ENCODE data around the gene SNTG2.
"Not testable (repeated sequence)": the region's sequence is repeated elsewhere in the genome, so short reads cannot be mapped to it uniquely, and the experiment has no call there.

SNTG2 gene

DNA sequence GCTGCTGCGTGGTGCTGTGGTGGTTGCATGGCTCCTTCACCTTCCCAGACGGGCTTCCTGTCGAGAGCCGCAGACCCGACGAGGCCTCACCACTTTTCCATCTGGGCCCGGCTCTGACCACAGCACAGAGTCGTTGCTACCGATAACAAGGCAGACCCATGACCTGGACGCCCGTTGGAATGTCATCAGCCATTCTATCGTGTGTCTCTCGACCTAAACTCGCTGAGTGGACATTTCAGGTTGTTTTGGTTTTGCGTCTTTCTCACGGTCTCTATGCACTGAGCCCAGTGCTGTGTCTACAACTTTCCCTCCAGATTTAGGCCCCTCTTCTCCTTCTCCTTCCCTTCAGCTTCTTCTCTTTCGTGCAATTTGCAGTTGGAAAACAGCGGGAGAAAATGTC is 257.9 kb downstream of the SNTG2 start:
- no peak for DNase-seq

DNA sequence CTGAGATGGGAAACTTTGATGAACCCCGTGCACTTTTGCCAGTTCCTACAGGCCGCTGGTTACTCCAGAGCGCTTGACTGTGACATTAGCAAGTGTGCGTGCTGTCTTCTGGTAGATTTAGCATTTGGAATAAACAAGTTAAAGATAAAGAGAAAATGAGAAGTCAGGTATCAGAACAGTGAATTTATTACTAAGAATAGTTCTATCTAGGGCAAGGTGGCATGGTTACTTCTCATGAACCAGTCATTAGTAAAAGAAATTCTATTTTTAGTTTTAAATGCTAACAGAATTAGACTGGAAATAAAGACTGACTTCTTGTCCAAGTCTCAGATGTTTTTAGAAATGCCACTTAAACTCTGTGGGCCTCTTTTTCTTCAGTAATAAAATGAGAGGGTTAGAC is 258.6 kb downstream of the SNTG2 start:
- no peak for DNase-seq

GRCh38 chr2:1209761-1210160 is 259.1 kb downstream of the SNTG2 start:
- no peak for DNase-seq

DNA sequence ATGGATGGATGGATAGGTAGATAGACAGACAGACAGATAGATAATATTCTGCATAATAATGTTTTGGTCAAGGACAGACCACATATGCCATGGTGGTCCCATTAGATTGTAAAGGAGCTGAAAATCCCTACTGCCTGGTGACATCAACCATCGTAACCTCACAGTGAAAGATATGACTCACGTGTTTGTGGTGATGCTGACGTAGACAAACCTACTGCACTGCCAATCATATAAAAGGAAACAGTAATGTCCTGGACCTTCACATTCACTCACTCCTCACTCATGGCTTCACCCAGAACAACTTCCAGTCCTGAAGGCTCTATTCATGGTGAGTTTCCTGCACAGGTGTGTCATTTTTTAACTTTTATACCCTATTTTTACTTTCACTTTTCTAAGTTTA is 259.7 kb downstream of the SNTG2 start:
- no peak for DNase-seq

DNA sequence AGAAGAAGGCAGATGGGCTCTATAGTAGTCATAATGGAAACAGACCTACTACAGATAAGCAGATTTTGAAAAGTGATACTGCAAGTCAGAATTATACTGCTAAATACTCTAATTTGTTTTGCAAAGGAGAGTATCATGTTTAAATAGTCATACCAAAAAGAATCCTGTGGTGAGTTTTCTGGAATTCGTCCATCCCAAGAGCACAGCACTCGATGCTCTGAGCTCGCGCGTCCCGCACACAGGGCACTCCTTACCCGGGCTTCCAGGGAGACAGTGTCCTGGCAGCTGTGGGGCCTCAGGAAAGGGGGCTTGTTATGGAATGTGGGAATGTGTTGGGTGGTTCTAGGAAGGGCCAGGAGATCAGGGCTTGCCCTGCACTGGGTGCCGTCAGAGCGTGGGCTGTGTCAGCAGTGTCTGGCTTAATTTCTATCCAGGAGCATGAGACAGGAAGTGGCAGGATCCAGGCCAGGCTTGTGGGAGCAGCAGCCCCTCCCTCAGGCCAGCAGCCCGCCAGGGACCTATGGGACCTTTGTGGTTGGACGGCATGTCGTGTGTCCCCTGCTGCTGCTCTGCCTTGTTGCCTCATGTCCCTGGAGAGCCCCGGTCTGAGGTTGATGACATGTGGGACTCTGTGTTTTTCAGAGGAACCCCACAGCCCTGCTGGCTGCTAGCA is 269.4 kb downstream of the SNTG2 start:
- no peak for DNase-seq

DNA sequence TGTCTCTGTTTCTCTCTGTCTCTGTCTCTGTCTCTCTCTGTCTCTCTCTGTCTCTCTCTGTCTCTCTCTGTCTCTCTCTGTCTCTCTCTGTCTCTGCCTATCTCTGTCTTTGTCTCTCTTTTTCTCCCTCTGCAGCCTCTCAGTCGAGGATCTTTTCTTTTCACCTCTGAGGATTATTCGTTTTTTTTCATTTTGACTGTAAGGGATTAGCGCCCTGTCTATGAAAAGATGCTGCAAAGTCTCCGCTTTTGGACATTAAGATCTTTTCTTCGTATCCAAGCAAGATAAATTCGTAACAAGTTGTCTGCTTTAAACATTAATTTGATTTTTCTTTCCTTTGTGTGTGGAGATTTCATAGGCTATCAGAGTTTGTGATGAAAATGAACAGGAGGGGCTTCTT is 271.4 kb downstream of the SNTG2 start:
- no peak for DNase-seq

DNA sequence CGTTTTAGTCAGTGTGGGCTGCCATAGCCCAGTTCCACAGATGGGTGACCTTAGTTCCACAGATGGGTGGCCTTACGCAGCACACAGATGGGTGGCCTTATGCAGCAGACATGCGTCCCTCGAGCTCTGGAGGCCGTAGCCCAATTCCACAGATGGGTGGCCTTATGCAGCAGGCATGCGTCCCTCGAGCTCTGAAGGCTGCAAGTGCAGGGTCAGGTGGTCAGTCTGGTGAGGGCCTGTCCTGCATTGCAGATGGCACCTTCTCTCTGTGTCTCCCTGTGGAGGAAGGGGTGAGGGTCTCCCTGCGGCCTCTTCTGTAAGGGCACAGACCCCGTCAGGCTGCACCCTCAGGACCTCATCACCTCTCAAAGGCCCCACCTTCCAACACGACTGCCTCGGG is 273.1 kb downstream of the SNTG2 start:
- no peak for DNase-seq

DNA sequence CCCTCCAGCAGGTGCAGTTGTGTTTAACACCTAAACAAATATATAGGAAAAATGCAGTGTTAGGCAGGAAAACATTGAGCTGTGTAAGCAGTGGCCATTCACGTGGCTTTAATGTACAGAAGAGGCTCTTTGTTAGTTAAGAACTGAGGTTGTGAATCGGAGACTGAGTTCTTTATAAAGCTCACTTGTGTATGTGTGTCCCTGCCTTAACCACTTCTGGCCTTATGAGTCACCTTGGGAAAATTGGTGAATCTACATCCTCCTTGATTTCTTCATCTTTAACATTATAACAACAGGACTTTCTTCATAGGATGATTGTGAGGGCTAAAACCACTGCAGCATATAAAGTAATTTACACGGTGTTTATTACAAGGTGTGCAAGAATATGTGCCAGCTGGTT is 274.3 kb downstream of the SNTG2 start:
- DNase-seq: no peak

- DNase-seq: peak; percentile 92
These were observed 276.1 kb downstream of the SNTG2 start for GRCh38 chr2:1226766-1227165.

DNA sequence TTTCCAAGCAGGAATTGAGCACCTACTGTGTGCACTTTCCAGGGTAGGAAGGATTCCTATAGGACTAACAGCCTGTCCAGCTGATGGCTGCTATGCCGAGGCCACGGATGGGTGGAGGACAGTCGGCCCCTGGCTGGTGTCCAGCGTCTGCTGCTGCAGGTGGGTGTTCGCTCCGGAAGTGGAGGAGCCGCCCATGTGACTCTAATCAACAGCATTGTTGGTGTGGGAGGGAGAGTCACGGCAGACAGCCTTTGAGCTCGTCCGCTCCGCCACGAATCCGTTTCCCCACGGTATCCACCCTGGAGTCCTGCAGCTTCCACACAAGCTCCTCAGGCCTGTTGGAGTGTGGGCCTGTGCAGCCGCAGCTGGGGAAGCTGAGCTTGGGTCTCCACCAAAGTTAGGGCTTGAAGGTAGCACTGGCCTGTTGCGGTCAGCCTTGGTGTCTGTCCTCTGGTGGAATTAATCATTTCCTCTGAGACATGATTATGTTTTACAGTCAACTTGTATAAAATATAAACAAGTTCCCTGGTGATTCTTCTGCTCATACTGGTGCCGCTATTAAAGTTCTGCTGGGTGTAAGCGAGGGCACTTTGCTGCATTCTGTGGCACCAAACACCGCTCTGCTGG is 276.7 kb downstream of the SNTG2 start:
- peak; percentile 92 for DNase-seq

DNA sequence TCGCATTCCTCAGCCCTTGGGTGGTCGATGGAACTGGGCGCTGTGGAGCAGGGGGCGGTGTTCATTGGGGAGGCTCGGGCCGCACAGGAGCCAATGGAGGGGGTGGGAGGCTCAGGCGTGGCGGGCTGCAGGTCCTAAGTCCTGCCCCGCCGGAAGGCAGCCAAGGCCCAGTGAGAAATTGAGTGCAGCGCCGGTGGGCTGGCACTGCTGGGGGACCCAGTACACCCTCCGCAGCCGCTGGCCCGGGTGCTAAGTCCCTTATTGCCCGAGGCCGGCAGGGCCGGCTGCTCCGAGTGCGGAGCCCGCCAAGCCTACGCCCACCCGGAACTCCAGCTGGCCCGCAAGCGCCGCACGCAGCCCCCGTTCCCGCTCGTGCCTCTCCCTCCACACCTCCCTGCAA is 278.9 kb downstream of the SNTG2 start:
- DNase-seq: not testable (repeated sequence)

GRCh38 chr2:1230155-1230893 is 279.7 kb downstream of the SNTG2 start:
- DNase-seq: no peak

DNA sequence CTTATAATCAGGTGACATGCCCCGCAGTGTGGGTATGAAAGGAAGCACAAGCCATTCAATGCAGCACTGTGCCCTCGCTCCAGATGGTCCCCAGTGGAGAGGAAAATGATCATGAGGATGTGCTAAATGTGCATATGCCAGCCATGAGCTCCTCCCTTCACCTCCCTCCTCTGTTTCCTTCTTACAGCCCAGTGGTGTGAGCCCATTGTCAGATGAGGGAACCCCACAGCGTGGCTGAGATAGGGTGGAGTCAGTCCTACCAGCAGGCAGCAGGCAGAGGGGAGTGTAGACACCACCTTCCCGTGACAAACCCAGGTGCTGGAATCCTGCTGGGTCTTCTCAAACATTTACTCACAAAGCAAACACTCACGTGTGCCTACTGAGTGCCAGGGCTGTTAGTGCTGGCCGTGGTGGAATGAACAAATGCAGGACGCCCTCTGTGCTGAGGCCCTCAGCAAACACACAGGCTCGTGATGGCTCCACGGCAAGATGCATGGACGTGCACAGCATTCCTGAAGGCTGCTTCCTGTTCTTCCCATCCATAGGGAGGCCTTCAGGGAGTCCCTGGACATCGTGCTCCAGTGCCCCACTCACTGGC is 280.9 kb downstream of the SNTG2 start:
- peak; percentile 100 for DNase-seq

GRCh38 chr2:1233281-1233680 is 282.6 kb downstream of the SNTG2 start:
- DNase-seq: peak; percentile 94

GRCh38 chr2:1234731-1235308 is 284.2 kb downstream of the SNTG2 start:
- DNase-seq: no peak

GRCh38 chr2:1235806-1236205 is 285.2 kb downstream of the SNTG2 start:
- DNase-seq: no peak

DNA sequence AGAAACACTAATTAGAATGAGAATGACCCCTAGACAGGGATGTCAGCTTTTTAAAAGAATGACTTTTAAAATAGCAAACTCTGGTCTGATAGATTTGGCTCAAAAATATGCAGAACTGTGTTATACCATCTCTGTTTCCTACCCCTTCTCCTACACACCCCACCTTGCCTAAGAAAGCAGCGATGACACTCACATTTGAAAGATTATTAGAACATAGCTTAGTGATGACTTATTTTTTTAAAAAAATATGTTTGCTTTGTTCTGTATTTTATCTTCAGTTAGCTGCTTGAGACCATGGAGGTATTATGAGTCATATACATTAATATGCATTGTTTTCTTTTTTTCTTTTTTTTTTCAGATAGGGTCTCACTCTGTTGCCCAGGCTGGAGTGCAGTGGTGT is 286.0 kb downstream of the SNTG2 start:
- DNase-seq: no peak

GRCh38 chr2:1237783-1238182 is 287.1 kb downstream of the SNTG2 start:
- no peak for DNase-seq

GRCh38 chr2:1238598-1239138 is 288.0 kb downstream of the SNTG2 start:
- DNase-seq: no peak

- no peak for DNase-seq
These were observed 294.5 kb downstream of the SNTG2 start for GRCh38 chr2:1245193-1245592.

DNA sequence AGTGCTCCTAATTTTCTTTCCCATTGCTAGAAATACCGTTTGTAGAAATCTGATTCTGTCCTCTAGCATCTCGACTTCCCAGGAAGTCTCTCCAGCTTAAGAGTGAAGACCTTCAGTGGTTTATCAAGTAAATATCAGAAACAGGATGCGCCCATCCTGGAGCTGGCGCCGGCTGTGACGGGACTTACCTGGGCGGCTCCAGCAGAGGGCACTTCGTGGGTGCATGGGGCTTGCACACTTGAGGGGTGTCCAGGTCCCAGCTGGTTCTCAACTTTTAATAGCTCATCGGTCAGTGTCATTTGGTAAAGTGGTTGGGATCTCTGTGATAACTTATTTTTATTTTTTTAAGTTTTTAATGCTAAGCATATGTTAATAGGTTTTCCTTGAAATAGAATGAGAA is 295.6 kb downstream of the SNTG2 start:
- no peak for DNase-seq

GRCh38 chr2:1246991-1247390 is 296.3 kb downstream of the SNTG2 start:
- no peak for DNase-seq

GRCh38 chr2:1248187-1248586 is 297.5 kb downstream of the SNTG2 start:
- no peak for DNase-seq

Measured in NCI-H345 (cell line).